HG02759 (cell line): ENCODE data around the gene KATNB1.

Experiments used
- ATAC-seq: cut with Tn5 transposase; IDR thresholded peaks from one replicate; pipeline ENCODE4 v1.9.1; 2021; ENCODE audit warnings: mild to moderate bottlenecking, moderate library complexity; ENCODE audit not compliant: unreplicated experiment

KATNB1 gene

DNA sequence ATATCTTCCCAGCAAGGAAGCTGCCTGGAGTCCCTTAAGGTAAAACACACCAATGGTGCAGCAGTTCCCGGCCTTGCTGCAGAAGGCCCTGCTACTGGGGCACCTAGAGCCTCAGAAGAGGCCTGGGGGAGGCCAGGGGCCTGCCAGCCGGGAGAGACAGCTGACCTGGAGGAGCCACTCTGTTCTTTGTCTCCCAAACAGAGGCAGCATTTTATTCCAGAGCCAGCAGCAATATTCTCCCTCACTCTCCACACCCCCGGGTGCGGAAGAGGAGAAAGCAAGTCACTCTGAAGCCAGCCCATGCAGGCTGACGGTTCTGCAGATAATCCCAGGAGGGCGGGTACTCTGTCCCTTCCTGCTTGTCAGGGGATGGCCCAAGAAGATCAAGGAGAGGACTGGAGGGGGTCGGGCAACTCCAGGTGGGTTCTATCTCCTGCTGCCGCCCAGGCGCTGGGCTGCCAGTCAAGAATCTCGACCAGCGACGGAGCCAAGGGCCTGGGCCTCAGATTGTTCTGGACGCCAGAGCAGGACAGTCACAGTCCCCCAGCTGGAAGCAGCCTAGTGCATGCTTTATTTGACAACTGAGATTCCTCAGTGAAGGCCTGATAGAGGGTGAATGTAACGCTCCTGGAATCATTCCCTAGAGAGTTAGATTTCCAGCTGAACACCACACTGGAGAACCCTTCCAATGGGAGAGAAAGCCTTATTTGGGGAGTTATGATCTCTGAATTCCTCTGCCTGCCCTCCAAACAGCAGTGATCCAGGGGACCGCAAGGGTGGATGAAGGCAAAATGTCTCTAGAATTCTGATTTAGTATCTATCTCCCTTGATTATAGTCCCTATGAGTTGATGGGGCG lies 67.8 kb downstream of the KATNB1 start:
- no peak for ATAC-seq

GRCh38 chr16:57804111-57804837 lies 68.7 kb downstream of the KATNB1 start:
- no peak for ATAC-seq

GRCh38 chr16:57805176-57805575 lies 69.6 kb downstream of the KATNB1 start:
- ATAC-seq: no peak
